ENCODE data around the gene DNM3.

GRCh38 chr1:171816300-171816901 lies 24.9 kb upstream of the DNM3 start:
- TF ChIP-seq SMC3 (conservative IDR thresholded peaks at IDR 0.05; ENCODE audit: insufficient read depth, low read depth, low read length) (no peak), PHF20 (IDR thresholded peaks at IDR 0.05; ENCODE audit: partially characterized antibody) (no peak), STAT5B (CRISPR knock-in tag; IDR thresholded peaks at IDR 0.05) (no peak), POLR2A (conservative IDR thresholded peaks at IDR 0.05) (no peak), ZNF655 (CRISPR knock-in tag; IDR thresholded peaks at IDR 0.05) (no peak), MAX (CRISPR knock-in tag; IDR thresholded peaks at IDR 0.05) (no peak)
